ENCODE results near the gene GALNT9.

- TF ChIP-seq CTCF (IDR thresholded peaks at IDR 0.05) (no peak), POLR2AphosphoS5 (IDR thresholded peaks at IDR 0.05) (no peak), POLR2A (IDR thresholded peaks at IDR 0.05) (no peak)
Measured at GRCh38 chr12:132211326-132211725, 118.1 kb downstream of the GALNT9 start.

Data from prostate gland (tissue), 2 donors.